Measurements from ENCODE around the gene PRDM9. TPM values are rescaled to one million over a fixed set of nuclear protein-coding genes. Genes with fewer than 3 reads are reported as not detected.
"Not testable (repeated sequence)": the region's sequence is repeated elsewhere in the genome, so short reads cannot be mapped to it uniquely, and the experiment has no call there.

Gene PRDM9
- total RNA-seq, 4 donors from 2014 or later, result not detected

DNA sequence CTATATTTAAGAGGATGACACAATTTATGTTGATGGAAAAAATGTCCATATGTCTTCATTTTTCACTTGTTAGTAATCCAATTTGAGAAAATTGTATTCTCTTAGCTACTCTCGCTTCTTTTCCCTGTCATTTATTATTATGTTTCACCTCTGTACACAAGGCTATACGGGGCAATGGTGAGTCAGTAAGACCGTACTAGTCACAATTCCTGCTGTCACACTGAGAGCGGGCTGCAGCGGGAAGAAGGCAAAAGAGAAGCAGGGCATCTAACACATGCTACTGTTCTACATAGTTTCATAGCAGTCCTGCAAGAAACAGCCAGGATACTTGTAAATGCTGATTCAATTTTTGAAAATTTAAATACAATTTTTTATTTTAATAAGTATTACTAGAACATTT lies 23.3 kb upstream of the PRDM9 start:
- peaks cover 0 to 5% (median 0%) of the 10 kb centered on the region in 3 donors for H3K9me3 ChIP-seq
- DNase-seq, result no peak
- no peaks in the 10 kb centered on the region for H3K4me1 ChIP-seq
- intact Hi-C loops (cut with DNase I), result no loop called here
- no peaks in the 10 kb centered on the region for H3K27me3 ChIP-seq
- no peaks in the 10 kb centered on the region for H3K36me3 ChIP-seq
- no peak overlapping the region for H3K4me3 ChIP-seq
- 75 to 84% methylated on average over 5 of the region's 5 CpGs for WGBS, 2 donors
- TF ChIP-seq POLR2A (IDR thresholded peaks at IDR 0.05), result no peak
- TF ChIP-seq, protein P1, sequence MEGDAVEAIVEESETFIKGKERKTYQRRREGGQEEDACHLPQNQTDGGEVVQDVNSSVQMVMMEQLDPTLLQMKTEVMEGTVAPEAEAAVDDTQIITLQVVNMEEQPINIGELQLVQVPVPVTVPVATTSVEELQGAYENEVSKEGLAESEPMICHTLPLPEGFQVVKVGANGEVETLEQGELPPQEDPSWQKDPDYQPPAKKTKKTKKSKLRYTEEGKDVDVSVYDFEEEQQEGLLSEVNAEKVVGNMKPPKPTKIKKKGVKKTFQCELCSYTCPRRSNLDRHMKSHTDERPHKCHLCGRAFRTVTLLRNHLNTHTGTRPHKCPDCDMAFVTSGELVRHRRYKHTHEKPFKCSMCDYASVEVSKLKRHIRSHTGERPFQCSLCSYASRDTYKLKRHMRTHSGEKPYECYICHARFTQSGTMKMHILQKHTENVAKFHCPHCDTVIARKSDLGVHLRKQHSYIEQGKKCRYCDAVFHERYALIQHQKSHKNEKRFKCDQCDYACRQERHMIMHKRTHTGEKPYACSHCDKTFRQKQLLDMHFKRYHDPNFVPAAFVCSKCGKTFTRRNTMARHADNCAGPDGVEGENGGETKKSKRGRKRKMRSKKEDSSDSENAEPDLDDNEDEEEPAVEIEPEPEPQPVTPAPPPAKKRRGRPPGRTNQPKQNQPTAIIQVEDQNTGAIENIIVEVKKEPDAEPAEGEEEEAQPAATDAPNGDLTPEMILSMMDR (IDR thresholded peaks at IDR 0.05), result no peak
- H3K27ac ChIP-seq, result no peak overlapping the region

- H3K9me3 ChIP-seq; H3K27me3 ChIP-seq; H3K27ac ChIP-seq; intact Hi-C loops (cut with DNase I); DNase-seq; H3K36me3 ChIP-seq; H3K4me3 ChIP-seq; H3K4me1 ChIP-seq: not testable (repeated sequence)
- 72 to 81% methylated on average over 2 of the region's 2 CpGs for WGBS, 2 donors
Observed at GRCh38 chr5:23486227-23486626, 21.2 kb upstream of the PRDM9 start.

DNA sequence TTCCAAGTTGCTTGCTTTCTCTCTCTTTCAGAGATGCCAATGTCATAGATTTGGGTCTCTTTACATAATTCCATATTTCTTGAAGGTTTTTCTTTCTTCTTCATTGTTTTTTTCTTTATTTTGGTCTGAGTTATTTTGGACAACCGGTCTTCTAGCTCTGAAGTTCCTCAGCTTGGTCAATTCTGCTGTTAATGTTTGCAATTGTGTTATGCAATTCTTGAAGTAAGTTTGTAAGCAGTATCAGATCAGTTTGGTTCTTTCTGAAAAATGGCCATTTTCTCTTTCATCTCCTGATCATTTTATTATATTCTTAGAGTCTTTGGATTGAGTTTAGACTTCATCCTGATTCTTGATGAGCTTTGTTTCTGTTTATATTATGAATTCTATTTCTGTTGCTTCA lies 16.4 kb upstream of the PRDM9 start:
- DNase-seq, result no peak
- intact Hi-C loops (cut with DNase I), result no loop called here
- Histone ChIP-seq H3K36me3 (no peaks in the 10 kb centered on the region), H3K4me3 (no peak overlapping the region), H3K27ac (no peak overlapping the region), H3K4me1 (no peaks in the 10 kb centered on the region), H3K9me3 (peaks cover 0 to 19% (median 0%) of the 10 kb centered on the region in 3 donors), H3K27me3 (no peaks in the 10 kb centered on the region)
- 25 to 52% methylated on average over 1 of the region's 1 CpG for WGBS, 2 donors
- TF ChIP-seq, protein P1 (IDR thresholded peaks at IDR 0.05), result no peak
- TF ChIP-seq POLR2A (IDR thresholded peaks at IDR 0.05), result no peak

- H3K4me1 ChIP-seq, result no peaks in the 10 kb centered on the region
- H3K36me3 ChIP-seq, result no peaks in the 10 kb centered on the region
- TF ChIP-seq POLR2A (IDR thresholded peaks at IDR 0.05), result no peak
- TF ChIP-seq, protein P1 (IDR thresholded peaks at IDR 0.05), result no peak
- intact Hi-C loops (cut with DNase I), result no loop called here
- H3K9me3 ChIP-seq, result peaks cover 0 to 18% (median 0%) of the 10 kb centered on the region in 3 donors
- no peak overlapping the region for H3K4me3 ChIP-seq
- no peak overlapping the region for H3K27ac ChIP-seq
- DNase-seq, result no peak
- no peaks in the 10 kb centered on the region for H3K27me3 ChIP-seq
- 25 to 56% methylated on average over 1 of the region's 1 CpG for WGBS, 2 donors
Observed at GRCh38 chr5:23494558-23494957, 12.9 kb upstream of the PRDM9 start.

DNA sequence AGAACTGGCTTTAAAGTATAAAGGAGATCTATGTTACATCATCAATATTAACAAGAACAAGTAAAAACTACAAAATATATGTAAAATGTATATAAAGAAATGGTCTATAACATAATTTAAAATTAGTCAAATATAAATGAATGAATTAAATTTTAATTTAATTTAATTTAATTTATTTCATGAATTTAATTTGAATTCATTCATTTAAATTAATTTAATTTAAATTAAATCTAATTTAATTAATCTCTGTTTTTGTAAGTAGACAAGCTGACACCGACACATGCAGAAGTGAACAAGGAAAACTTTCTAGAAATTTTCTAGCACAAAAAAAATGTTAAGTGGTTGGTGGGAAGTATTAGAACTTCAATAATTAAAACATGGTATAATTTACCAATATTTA lies 10.8 kb upstream of the PRDM9 start:
- no peaks in the 10 kb centered on the region for H3K27me3 ChIP-seq

More for the DNA sequence above, 10.8 kb upstream of the PRDM9 start:
- Histone ChIP-seq H3K4me1 (no peaks in the 10 kb centered on the region), H3K27ac (no peak overlapping the region), H3K36me3 (no peaks in the 10 kb centered on the region), H3K9me3 (peaks cover 0 to 15% (median 0%) of the 10 kb centered on the region in 3 donors), H3K4me3 (no peak overlapping the region)
- TF ChIP-seq, protein P1 (IDR thresholded peaks at IDR 0.05), result no peak
- no peak for TF ChIP-seq POLR2A (IDR thresholded peaks at IDR 0.05)
- 82 to 94% methylated on average over 1 of the region's 1 CpG for WGBS, 2 donors
- no peak for DNase-seq
- intact Hi-C loops (cut with DNase I), result no loop called here

Measured in esophagus squamous epithelium (tissue), 5 donors.